ENCODE measurements around the gene KLRC1.
"Not testable (repeated sequence)": the region's sequence is repeated elsewhere in the genome, so short reads cannot be mapped to it uniquely, and the experiment has no call there.

KLRC1 gene

GRCh38 chr12:10420334-10420733, 32.8 kb downstream of the KLRC1 start, which contains the start of gene KLRC3:
KLRC3 (minus strand) TSS chr12:10420595; CDS start chr12:10420550, 45 bp downstream.
- not testable (repeated sequence) for DNase-seq

GRCh38 chr12:10409392-10409791, 43.8 kb downstream of the KLRC1 start, which contains the start of gene KLRC4:
KLRC4 (minus strand) TSS chr12:10409757; CDS start chr12:10409575, 182 bp downstream.
- no peak for DNase-seq

- no peak for DNase-seq
These were observed 44.3 kb downstream of the KLRC1 start for GRCh38 chr12:10408842-10409241.

- DNase-seq, result no peak
These were observed 46.5 kb downstream of the KLRC1 start for GRCh38 chr12:10406725-10407124.

GRCh38 chr12:10405294-10405693, 47.9 kb downstream of the KLRC1 start:
- DNase-seq, result no peak

GRCh38 chr12:10404798-10405197, 48.4 kb downstream of the KLRC1 start:
- no peak for DNase-seq

- DNase-seq, result no peak
These were observed 52.3 kb downstream of the KLRC1 start for GRCh38 chr12:10400829-10401228.

GRCh38 chr12:10398168-10398567, 55.0 kb downstream of the KLRC1 start:
- DNase-seq, result no peak

GRCh38 chr12:10397296-10397695, 55.9 kb downstream of the KLRC1 start:
- DNase-seq, result no peak

- not testable (repeated sequence) for DNase-seq
These were observed 57.0 kb downstream of the KLRC1 start for GRCh38 chr12:10396176-10396575.
